IMR-90 (cell line): ENCODE results near the gene TIMM21. TPM values are rescaled to one million over a fixed set of nuclear protein-coding genes. Genes with fewer than 3 reads are reported as not detected.

Source experiments
- ATAC-seq: fragments of 200-7000 bp; cut with Tn5 transposase; 2 replicates; pipeline ENCODE4 v1.9.1; 2020; ENCODE audit warnings: low read depth, mild to moderate bottlenecking, moderate library complexity
- BruUV-seq: library from RNA; stranded (reverse); fragments of 400-500 nt; replicated peaks from 2 replicates; lab custom pipeline; 2021; lab: Mats Ljungman, UMichigan
- CTCF ChIA-PET: fragments of 300-600 bp; formaldehyde crosslinking; extraction: SDS; loops from one replicate; lab custom pipeline; 2021; ENCODE audit warnings: antibody characterized with exemption; lab: Yijun Ruan, JAX
- POLR2A ChIA-PET: fragments of 300-600 bp; sonication (Branson Sonifier 250); formaldehyde crosslinking; loops from one replicate; lab custom pipeline; 2022; ENCODE audit warnings: antibody characterized with exemption; ENCODE audit not compliant: unreplicated experiment; lab: Charles Lee
- DNase-seq: peaks from one replicate; pipeline ENCODE4 v3.0.0; 2013
- H2AFZ ChIP-seq: replicated peaks from 2 replicates; pipeline ENCODE3; 2013; ENCODE audit warnings: low read length, mild to moderate bottlenecking; ENCODE audit not compliant: poor library complexity
- H2AK5ac ChIP-seq: 2 replicates; pipeline ENCODE4 v1.6.1; 2013; ENCODE audit warnings: low read depth, low read length, inconsistent platforms
- H2AK9ac ChIP-seq: replicated peaks from 2 replicates; pipeline ENCODE3; 2013; ENCODE audit warnings: mild to moderate bottlenecking, low read depth, low read length, moderate library complexity; ENCODE audit not compliant: poor library complexity
- H2BK120ac ChIP-seq: 2 replicates; pipeline ENCODE4 v1.6.1; 2013; ENCODE audit warnings: low read depth, low read length, inconsistent platforms
- H2BK15ac ChIP-seq: 3 replicates; pipeline ENCODE4 v1.6.1; 2013; ENCODE audit warnings: low read depth, low read length, inconsistent platforms
- H2BK20ac ChIP-seq: 2 replicates; pipeline ENCODE4 v1.6.1; 2013; ENCODE audit warnings: low read depth, mild to moderate bottlenecking, inconsistent platforms, low read length, moderate library complexity
- H2BK5ac ChIP-seq: 2 replicates; pipeline ENCODE4 v1.6.1; 2013; ENCODE audit warnings: mild to moderate bottlenecking, low read depth, low read length, inconsistent platforms; ENCODE audit not compliant: poor library complexity, severe bottlenecking
- H3K14ac ChIP-seq: replicated peaks from 2 replicates; pipeline ENCODE4 v1.6.1; 2013; ENCODE audit warnings: low read depth, low read length, inconsistent platforms
- H3K18ac ChIP-seq: 2 replicates; pipeline ENCODE4 v1.6.1; 2013; ENCODE audit warnings: low read depth, low read length, control low read depth
- H3K23ac ChIP-seq: 2 replicates; pipeline ENCODE4 v1.6.1; 2013; ENCODE audit warnings: low read depth, low read length, inconsistent platforms
- H3K27ac ChIP-seq: 2 replicates; pipeline ENCODE4 v1.5.1; 2013; ENCODE audit warnings: mild to moderate bottlenecking, control low read depth, low read length; ENCODE audit not compliant: insufficient read depth
- H3K27me3 ChIP-seq: 2 replicates; pipeline ENCODE4 v1.6.1; 2013; ENCODE audit warnings: low read length; ENCODE audit not compliant: control insufficient read depth, insufficient read depth
- H3K36me3 ChIP-seq: 2 replicates; pipeline ENCODE4 v1.6.1; 2013; ENCODE audit warnings: low read length, mixed read lengths; ENCODE audit not compliant: control insufficient read depth, insufficient read depth
- H3K4ac ChIP-seq: 2 replicates; pipeline ENCODE4 v1.6.1; 2013; ENCODE audit warnings: low read depth, low read length, inconsistent platforms
- H3K4me1 ChIP-seq: 2 replicates; pipeline ENCODE4 v1.6.1; 2013; ENCODE audit warnings: low read length, mixed read lengths; ENCODE audit not compliant: control insufficient read depth, insufficient read depth
- H3K4me2 ChIP-seq: 2 replicates; pipeline ENCODE4 v1.6.1; 2013; ENCODE audit warnings: low read depth, mild to moderate bottlenecking, control low read depth, low read length, moderate library complexity
- H3K4me3 ChIP-seq: 2 replicates; pipeline ENCODE4 v1.5.1; 2013; ENCODE audit warnings: low read depth, mild to moderate bottlenecking, control low read depth, low read length, moderate library complexity; ENCODE audit not compliant: insufficient read depth
- H3K56ac ChIP-seq: 2 replicates; pipeline ENCODE4 v1.6.1; 2013; ENCODE audit warnings: low read length, inconsistent platforms; ENCODE audit not compliant: insufficient read depth; ENCODE audit errors: extremely low read depth
- H3K79me1 ChIP-seq, 2 experiments: 2 replicates each; pipeline ENCODE4 v1.6.1; 2013; ENCODE audit warnings: low read length in 2 of 2, inconsistent platforms in 1 of 2, low read depth in 1 of 2
- H3K9ac ChIP-seq: 2 replicates; pipeline ENCODE4 v1.6.1; 2013; ENCODE audit warnings: low read depth, low read length, control low read depth
- H3K9me1 ChIP-seq: 2 replicates; pipeline ENCODE4 v1.6.1; 2013; ENCODE audit warnings: low read length, inconsistent platforms; ENCODE audit not compliant: insufficient read depth
- H3K9me3 ChIP-seq: 2 replicates; pipeline ENCODE4 v1.6.1; 2013; ENCODE audit warnings: low read length; ENCODE audit not compliant: control insufficient read depth, insufficient read depth
- H4K20me1 ChIP-seq: 2 replicates; pipeline ENCODE4 v1.6.1; 2013; ENCODE audit warnings: low read length, inconsistent platforms; ENCODE audit not compliant: insufficient read depth
- H4K5ac ChIP-seq: 2 replicates; pipeline ENCODE4 v1.6.1; 2013; ENCODE audit warnings: mild to moderate bottlenecking, low read depth, low read length, control low read depth
- H4K8ac ChIP-seq, 2 experiments: 2 replicates each; pipeline ENCODE4 v1.6.1; 2013; ENCODE audit warnings: low read depth in 2 of 2, low read length in 2 of 2, control low read depth in 1 of 2, inconsistent platforms in 1 of 2
- H4K91ac ChIP-seq: 2 replicates; pipeline ENCODE4 v1.6.1; 2013; ENCODE audit warnings: low read depth, low read length, inconsistent platforms; ENCODE audit not compliant: insufficient read depth
- CEBPB ChIP-seq: IDR thresholded peaks from 2 replicates; pipeline ENCODE4 v1.6.1; 2012; ENCODE audit warnings: low read depth, low read length, improper control_type of control experiment
- CHD1 ChIP-seq: IDR thresholded peaks from 2 replicates; pipeline ENCODE4 v1.6.1; 2012; ENCODE audit warnings: low read depth, low read length, improper control_type of control experiment
- MXI1 ChIP-seq: IDR thresholded peaks from 2 replicates; pipeline ENCODE4 v1.6.1; 2012; ENCODE audit warnings: low read depth, mild to moderate bottlenecking, low read length, moderate library complexity, borderline replicate concordance
- RAD21 ChIP-seq: IDR thresholded peaks from 2 replicates; pipeline ENCODE4 v1.6.1; 2012; ENCODE audit warnings: low read length, improper control_type of control experiment
- RFX5 ChIP-seq: IDR thresholded peaks from 2 replicates; pipeline ENCODE4 v1.8.0; 2012; ENCODE audit warnings: low read depth, mild to moderate bottlenecking, low read length, moderate library complexity
- WGBS, 2 experiments: methylation state at CpG; one replicate each; pipeline versions ENCODE4 v1.1.5 to v1.1.7; 2013; ENCODE audit warnings: missing lambda C conversion rate in 2 of 2; ENCODE audit not compliant: insufficient read length in 1 of 2; ENCODE audit errors: extremely low coverage in 2 of 2; 5-methylcytosine and 5-hydroxymethylcytosine counted together
- dilution Hi-C: fragments of 300-500 bp; cut with HindIII; formaldehyde crosslinking; loops from one replicate; pipeline ENCODE4 v1.14.3; 2018; ENCODE audit warnings: low sequenced_read_pairs; ENCODE audit not compliant: unreplicated experiment
- in situ Hi-C: fragments of 300-500 bp; cut with MboI; formaldehyde crosslinking; loops from 3 replicates; pipeline ENCODE4 v1.14.3; 2019; ENCODE audit warnings: low sequenced_read_pairs, inconsistent platforms, mixed read lengths
- intact Hi-C: fragments of 100-400 bp; cut with micrococcal nuclease; formaldehyde crosslinking; loops from 2 replicates; pipeline ENCODE4 v1.10.0; 2022
- polyA plus RNA-seq, 3 experiments: library from polyadenylated mRNA; depleted of rRNA; stranded (reverse); fragments of >200 nt; gene quantifications; 2 replicates each; pipeline ENCODE4 v1.2.3, GENCODE V29; 2012; ENCODE audit warnings: low replicate concordance in 1 of 3
- total RNA-seq: library from RNA; depleted of rRNA; stranded (reverse); fragments of >200 nt; gene quantifications from 2 replicates; pipeline ENCODE4 v1.2.3, GENCODE V29; 2012
- TF ChIP-seq, protein P1 (sequence below): conservative IDR thresholded peaks from 2 replicates; pipeline ENCODE4 v1.5.1; 2012; ENCODE audit warnings: mild to moderate bottlenecking, low read depth, low read length, improper control_type of control experiment

TIMM21 gene
- total and polyA plus RNA-seq, 2 of the 4 experiments (the other 2 are of a cell fraction) = 42.8 to 52.7 TPM

DNA sequence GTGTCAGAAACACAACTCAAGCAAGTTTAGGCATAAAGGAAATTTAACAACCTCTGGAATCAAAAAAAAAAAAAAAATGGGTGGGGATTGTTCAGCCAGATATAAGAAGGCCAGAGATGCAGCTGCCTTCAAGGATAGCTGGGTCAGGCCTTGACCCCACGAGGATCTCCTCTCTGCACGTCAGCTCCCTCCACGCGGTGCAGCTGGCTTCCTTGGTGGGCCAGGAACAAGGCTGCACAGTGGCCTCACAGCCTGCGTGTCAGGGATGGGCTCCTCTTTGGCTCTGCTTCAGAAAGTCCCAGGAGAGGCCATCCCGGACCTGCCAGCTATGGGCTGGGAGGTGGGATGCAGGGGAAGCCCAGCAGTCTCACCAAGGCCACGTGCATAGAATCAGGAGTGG, 55.5 kb downstream of the TIMM21 start:
- Histone ChIP-seq H4K5ac (no peak overlapping the region), H3K36me3 (no peaks in the 10 kb centered on the region), H3K18ac (no peak overlapping the region), H3K79me1 (no peaks in the 10 kb centered on the region), H4K20me1 (no peaks in the 10 kb centered on the region), H4K91ac (no peak overlapping the region), H2AK9ac (no peak overlapping the region), H3K14ac (no peak overlapping the region), H3K9me1 (no peaks in the 10 kb centered on the region), H4K8ac (no peak overlapping the region), H3K56ac (no peak overlapping the region), H2BK120ac (no peak overlapping the region), H3K23ac (no peak overlapping the region), H3K27me3 (peaks cover 25% of the 10 kb centered on the region), H3K9me3 (no peaks in the 10 kb centered on the region), H2BK15ac (no peak overlapping the region), H3K4me2 (no peak overlapping the region), H2BK20ac (no peak overlapping the region), H3K4ac (no peak overlapping the region), H3K4me1 (no peaks in the 10 kb centered on the region), H2BK5ac (no peak overlapping the region), H3K27ac (no peak overlapping the region), H3K4me3 (no peak overlapping the region), H2AK5ac (no peak overlapping the region), H2AFZ (no peak overlapping the region), H3K9ac (no peak overlapping the region)
- POLR2A ChIA-PET = no interaction called here
- CTCF ChIA-PET = interaction anchor here (1.2 kb wide), 1 partner anchor 138 kb away, joined by 5 read pairs; no protein-coding TSS in a partner anchor
- no TSS peak for BruUV-seq
- 28% methylated on average over 5 of the region's 7 CpGs; no CpG with 5 or more reads in 1 of the 2 experiments for WGBS, 2 experiments
- TF ChIP-seq CEBPB (no peak), RFX5 (no peak), MXI1 (no peak), RAD21 (no peak), CHD1 (no peak)
- TF ChIP-seq, protein P1, sequence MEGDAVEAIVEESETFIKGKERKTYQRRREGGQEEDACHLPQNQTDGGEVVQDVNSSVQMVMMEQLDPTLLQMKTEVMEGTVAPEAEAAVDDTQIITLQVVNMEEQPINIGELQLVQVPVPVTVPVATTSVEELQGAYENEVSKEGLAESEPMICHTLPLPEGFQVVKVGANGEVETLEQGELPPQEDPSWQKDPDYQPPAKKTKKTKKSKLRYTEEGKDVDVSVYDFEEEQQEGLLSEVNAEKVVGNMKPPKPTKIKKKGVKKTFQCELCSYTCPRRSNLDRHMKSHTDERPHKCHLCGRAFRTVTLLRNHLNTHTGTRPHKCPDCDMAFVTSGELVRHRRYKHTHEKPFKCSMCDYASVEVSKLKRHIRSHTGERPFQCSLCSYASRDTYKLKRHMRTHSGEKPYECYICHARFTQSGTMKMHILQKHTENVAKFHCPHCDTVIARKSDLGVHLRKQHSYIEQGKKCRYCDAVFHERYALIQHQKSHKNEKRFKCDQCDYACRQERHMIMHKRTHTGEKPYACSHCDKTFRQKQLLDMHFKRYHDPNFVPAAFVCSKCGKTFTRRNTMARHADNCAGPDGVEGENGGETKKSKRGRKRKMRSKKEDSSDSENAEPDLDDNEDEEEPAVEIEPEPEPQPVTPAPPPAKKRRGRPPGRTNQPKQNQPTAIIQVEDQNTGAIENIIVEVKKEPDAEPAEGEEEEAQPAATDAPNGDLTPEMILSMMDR = no peak
- intact Hi-C loops (no loop called here), in situ Hi-C loops (loop anchor here (25.0 kb wide), 1 partner anchor 358 kb away; no protein-coding TSS in a partner anchor), dilution Hi-C loops (no loop called here)
- DNase-seq = no peak
- no peak for ATAC-seq
